ENCODE results near the gene BTD. TPM values are rescaled to one million over a fixed set of nuclear protein-coding genes. Genes with fewer than 3 reads are reported as not detected.

The BTD gene
- polyA plus RNA-seq: 13.0 TPM

- Mint-ChIP-seq H3K9me3 (peaks cover 0 to 2% (median 0%) of the 10 kb centered on the region in 3 donors), H3K27ac (peak within 1 kb of the TSS; percentile 95 to 99 (median 97)), H3K4me1 (peaks cover 20 to 35% (median 31%) of the 10 kb centered on the region in 3 donors), H3K27me3 (no peaks in the 10 kb centered on the region), H3K4me3 (peak within 1 kb of the TSS; percentile 93 to 100 (median 97)), H3K36me3 (peaks cover 9% of the 10 kb centered on the region)
These were observed at the start of gene BTD, which contains the start of gene HACL1 for GRCh38 chr3:15601399-15602145. Gene BTD (plus strand): TSS chr3:15601745. CDS start chr3:15635440, 33,695 bp downstream. Gene HACL1 (minus strand): TSS chr3:15601569. CDS start chr3:15601463, 106 bp downstream.

GRCh38 chr3:15551902-15552301 lies 49.6 kb upstream of the BTD start:
- H3K36me3 Mint-ChIP-seq: peaks cover 9% of the 10 kb centered on the region
- H3K27me3 Mint-ChIP-seq: no peaks in the 10 kb centered on the region

GRCh38 chr3:15553749-15554148 lies 47.8 kb upstream of the BTD start:
- Mint-ChIP-seq H3K4me1 (peaks cover 20 to 24% (median 22%) of the 10 kb centered on the region in 3 donors), H3K4me3 (no peak overlapping the region), H3K27ac (no peak overlapping the region), H3K27me3 (no peaks in the 10 kb centered on the region), H3K36me3 (peaks cover 9% of the 10 kb centered on the region), H3K9me3 (no peaks in the 10 kb centered on the region)

More at GRCh38 chr3:15551902-15552301, 49.6 kb upstream of the BTD start:
- H3K4me1 Mint-ChIP-seq: peaks cover 11 to 19% (median 12%) of the 10 kb centered on the region in 3 donors
- no peak overlapping the region for H3K4me3 Mint-ChIP-seq
- H3K27ac Mint-ChIP-seq: peak overlapping the region in 1 of 3 donors; percentile 32
- H3K9me3 Mint-ChIP-seq: peaks cover 0 to 9% (median 3%) of the 10 kb centered on the region in 3 donors

- H3K9me3 Mint-ChIP-seq: no peaks in the 10 kb centered on the region
- peaks cover 20 to 24% (median 22%) of the 10 kb centered on the region in 3 donors for H3K4me1 Mint-ChIP-seq
- H3K27ac Mint-ChIP-seq: peak overlapping the region; percentile 59 to 89 (median 84)
- H3K36me3 Mint-ChIP-seq: peaks cover 4% of the 10 kb centered on the region
- no peaks in the 10 kb centered on the region for H3K27me3 Mint-ChIP-seq
- peak overlapping the region in 3 of 4 donors; percentile 1 to 91 (median 72) for H3K4me3 Mint-ChIP-seq
These were observed 45.0 kb upstream of the BTD start for GRCh38 chr3:15556512-15556911.

- Mint-ChIP-seq H3K27me3 (no peaks in the 10 kb centered on the region), H3K36me3 (peaks cover 1% of the 10 kb centered on the region), H3K4me1 (peaks cover 20 to 24% (median 22%) of the 10 kb centered on the region in 3 donors), H3K27ac (peak overlapping the region; percentile 8 to 89 (median 39)), H3K9me3 (no peaks in the 10 kb centered on the region), H3K4me3 (peak overlapping the region in 1 of 4 donors; percentile 91)
These were observed 44.0 kb upstream of the BTD start for GRCh38 chr3:15557511-15557946.

GRCh38 chr3:15558581-15558980 lies 43.0 kb upstream of the BTD start:
- Mint-ChIP-seq H3K4me3 (no peak overlapping the region), H3K27ac (peak overlapping the region in 1 of 3 donors; percentile 39), H3K9me3 (no peaks in the 10 kb centered on the region), H3K4me1 (peaks cover 19 to 24% (median 22%) of the 10 kb centered on the region in 3 donors), H3K36me3 (no peaks in the 10 kb centered on the region), H3K27me3 (no peaks in the 10 kb centered on the region)

- H3K27ac Mint-ChIP-seq: peak overlapping the region in 1 of 3 donors; percentile 25
- H3K4me3 Mint-ChIP-seq: no peak overlapping the region
- H3K4me1 Mint-ChIP-seq: peaks cover 3 to 5% (median 4%) of the 10 kb centered on the region in 3 donors
- H3K27me3 Mint-ChIP-seq: no peaks in the 10 kb centered on the region
- H3K36me3 Mint-ChIP-seq: no peaks in the 10 kb centered on the region
- no peaks in the 10 kb centered on the region for H3K9me3 Mint-ChIP-seq
These were observed 39.0 kb upstream of the BTD start for GRCh38 chr3:15562560-15562959.

- H3K36me3 Mint-ChIP-seq: no peaks in the 10 kb centered on the region
- no peaks in the 10 kb centered on the region for H3K4me1 Mint-ChIP-seq
- no peak overlapping the region for H3K4me3 Mint-ChIP-seq
- no peak overlapping the region for H3K27ac Mint-ChIP-seq
- H3K27me3 Mint-ChIP-seq: no peaks in the 10 kb centered on the region
- H3K9me3 Mint-ChIP-seq: no peaks in the 10 kb centered on the region
These were observed 38.4 kb upstream of the BTD start for GRCh38 chr3:15563190-15563589.

- no peak overlapping the region for H3K4me3 Mint-ChIP-seq
- peaks cover 6% of the 10 kb centered on the region for H3K36me3 Mint-ChIP-seq
- no peaks in the 10 kb centered on the region for H3K9me3 Mint-ChIP-seq
These were observed 29.4 kb upstream of the BTD start for GRCh38 chr3:15572138-15572537.

GRCh38 chr3:15575446-15575845 lies 26.1 kb upstream of the BTD start:
- no peak overlapping the region for H3K27ac Mint-ChIP-seq
- no peaks in the 10 kb centered on the region for H3K9me3 Mint-ChIP-seq
- peaks cover 8% of the 10 kb centered on the region for H3K36me3 Mint-ChIP-seq
- peaks cover 7% of the 10 kb centered on the region in 3 donors for H3K4me1 Mint-ChIP-seq
- peaks cover 1% of the 10 kb centered on the region for H3K27me3 Mint-ChIP-seq
- H3K4me3 Mint-ChIP-seq: no peak overlapping the region

More at GRCh38 chr3:15572138-15572537, 29.4 kb upstream of the BTD start:
- Mint-ChIP-seq H3K27me3 (peaks cover 1% of the 10 kb centered on the region), H3K27ac (no peak overlapping the region), H3K4me1 (peaks cover 6 to 7% (median 7%) of the 10 kb centered on the region in 3 donors)

- Mint-ChIP-seq H3K36me3 (peaks cover 7% of the 10 kb centered on the region), H3K4me3 (peak overlapping the region in 1 of 4 donors; percentile 77), H3K4me1 (peaks cover 7% of the 10 kb centered on the region in 3 donors), H3K27ac (no peak overlapping the region), H3K9me3 (no peaks in the 10 kb centered on the region), H3K27me3 (peaks cover 1% of the 10 kb centered on the region)
These were observed 25.1 kb upstream of the BTD start for GRCh38 chr3:15576475-15576874.

- no peak overlapping the region for H3K4me3 Mint-ChIP-seq
- H3K27me3 Mint-ChIP-seq: peaks cover 1% of the 10 kb centered on the region
- H3K9me3 Mint-ChIP-seq: no peaks in the 10 kb centered on the region
- peaks cover 7% of the 10 kb centered on the region in 3 donors for H3K4me1 Mint-ChIP-seq
- peaks cover 7% of the 10 kb centered on the region for H3K36me3 Mint-ChIP-seq
- H3K27ac Mint-ChIP-seq: no peak overlapping the region
These were observed 23.2 kb upstream of the BTD start for GRCh38 chr3:15578289-15578867.

GRCh38 chr3:15579051-15579450 lies 22.5 kb upstream of the BTD start:
- H3K36me3 Mint-ChIP-seq: peaks cover 7% of the 10 kb centered on the region
- H3K4me3 Mint-ChIP-seq: no peak overlapping the region
- H3K4me1 Mint-ChIP-seq: peaks cover 7% of the 10 kb centered on the region in 3 donors
- H3K9me3 Mint-ChIP-seq: no peaks in the 10 kb centered on the region
- H3K27me3 Mint-ChIP-seq: peaks cover 1% of the 10 kb centered on the region
- no peak overlapping the region for H3K27ac Mint-ChIP-seq

GRCh38 chr3:15581471-15582394 lies 19.8 kb upstream of the BTD start:
- Mint-ChIP-seq H3K27ac (peak overlapping the region in 1 of 3 donors; percentile 19), H3K27me3 (no peaks in the 10 kb centered on the region), H3K36me3 (peaks cover 4% of the 10 kb centered on the region), H3K4me3 (no peak overlapping the region), H3K9me3 (no peaks in the 10 kb centered on the region), H3K4me1 (peaks cover 1 to 3% (median 2%) of the 10 kb centered on the region in 3 donors)
